Hepatocyte (in vitro differentiated cells): ENCODE results near the gene SAMD13.

ENCODE experiments used
- EZH2 ChIP-seq: fragments of 200-600 bp; sonication (generic); IDR thresholded peaks from 2 replicates; pipeline ENCODE4 v1.6.1; 2016; ENCODE audit warnings: antibody characterized with exemption, mild to moderate bottlenecking, borderline replicate concordance
- TF ChIP-seq, protein P1 (sequence below): fragments of 200-600 bp; sonication (generic); IDR thresholded peaks from 2 replicates; pipeline ENCODE4 v1.5.1; 2016; ENCODE audit warnings: antibody characterized with exemption, mild to moderate bottlenecking; ENCODE audit not compliant: poor library complexity

DNA sequence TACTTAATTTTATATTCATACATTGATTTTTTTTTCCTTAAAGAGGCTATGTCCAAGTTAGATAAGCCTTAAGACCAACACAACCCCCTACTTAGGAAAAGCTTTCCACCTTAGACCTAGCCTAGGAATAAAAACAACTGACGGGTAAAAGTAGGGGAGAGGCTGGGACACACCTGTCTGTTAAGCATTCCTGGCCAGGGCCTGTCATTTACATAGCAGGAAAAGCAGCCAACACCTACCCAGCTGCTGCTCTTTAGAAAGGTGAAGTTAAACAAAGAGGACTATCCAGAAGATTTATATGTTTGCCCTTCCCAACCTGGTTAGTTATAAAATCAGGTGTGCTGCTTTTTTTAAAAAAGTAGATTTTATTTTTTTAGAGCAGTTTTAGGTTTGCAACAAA lies 29.1 kb upstream of the SAMD13 start:
- TF ChIP-seq, protein P1, sequence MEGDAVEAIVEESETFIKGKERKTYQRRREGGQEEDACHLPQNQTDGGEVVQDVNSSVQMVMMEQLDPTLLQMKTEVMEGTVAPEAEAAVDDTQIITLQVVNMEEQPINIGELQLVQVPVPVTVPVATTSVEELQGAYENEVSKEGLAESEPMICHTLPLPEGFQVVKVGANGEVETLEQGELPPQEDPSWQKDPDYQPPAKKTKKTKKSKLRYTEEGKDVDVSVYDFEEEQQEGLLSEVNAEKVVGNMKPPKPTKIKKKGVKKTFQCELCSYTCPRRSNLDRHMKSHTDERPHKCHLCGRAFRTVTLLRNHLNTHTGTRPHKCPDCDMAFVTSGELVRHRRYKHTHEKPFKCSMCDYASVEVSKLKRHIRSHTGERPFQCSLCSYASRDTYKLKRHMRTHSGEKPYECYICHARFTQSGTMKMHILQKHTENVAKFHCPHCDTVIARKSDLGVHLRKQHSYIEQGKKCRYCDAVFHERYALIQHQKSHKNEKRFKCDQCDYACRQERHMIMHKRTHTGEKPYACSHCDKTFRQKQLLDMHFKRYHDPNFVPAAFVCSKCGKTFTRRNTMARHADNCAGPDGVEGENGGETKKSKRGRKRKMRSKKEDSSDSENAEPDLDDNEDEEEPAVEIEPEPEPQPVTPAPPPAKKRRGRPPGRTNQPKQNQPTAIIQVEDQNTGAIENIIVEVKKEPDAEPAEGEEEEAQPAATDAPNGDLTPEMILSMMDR, result no peak
- TF ChIP-seq EZH2, result no peak
